Pulmonary artery endothelial cell (primary cell): ENCODE measurements around the gene SAP25. TPM values are rescaled to one million over a fixed set of nuclear protein-coding genes. Genes with fewer than 3 reads are reported as not detected.
"Not testable (repeated sequence)": the region's sequence is repeated elsewhere in the genome, so short reads cannot be mapped to it uniquely, and the experiment has no call there.

Source experiments
- DNase-seq: peaks from one replicate; pipeline ENCODE4 v3.0.0-alpha.2; 2011; ENCODE audit warnings: low read depth, low spot score
- total RNA-seq: library from RNA; depleted of rRNA; stranded (reverse); fragments of >200 nt; gene quantifications from 2 replicates; pipeline ENCODE4 v1.2.3, GENCODE V29; 2014

The SAP25 gene
- total RNA-seq, 1 donor from 2014 or later = not detected

GRCh38 chr7:100538654-100539435 lies 34.9 kb downstream of the SAP25 start, which contains the start of gene AGFG2:
Gene AGFG2, plus strand, starts transcription at chr7:100539203. Its CDS starts 144 bp downstream, at chr7:100539347.
- peak; percentile 99 for DNase-seq

- DNase-seq = no peak
Measured at GRCh38 chr7:100538348-100538653, 35.4 kb downstream of the SAP25 start.

- DNase-seq = not testable (repeated sequence)
Measured at GRCh38 chr7:100536695-100537094, 37.0 kb downstream of the SAP25 start.

GRCh38 chr7:100535982-100536381 lies 37.7 kb downstream of the SAP25 start:
- not testable (repeated sequence) for DNase-seq

- no peak for DNase-seq
Measured at GRCh38 chr7:100532165-100533022, 41.3 kb downstream of the SAP25 start.

- DNase-seq = not testable (repeated sequence)
Measured at GRCh38 chr7:100528108-100528866, 45.4 kb downstream of the SAP25 start.

GRCh38 chr7:100523192-100523591 lies 50.5 kb downstream of the SAP25 start:
- not testable (repeated sequence) for DNase-seq

Other genes starting within 250 kb of the SAP25 start
- gene PILRB, start 215.8 kb downstream of the SAP25 start, total RNA-seq = 3.4 and 10.8 TPM in 2 replicates
- 0.13 TPM in 1 of 2 replicates, not detected in the other for gene PILRA, start 200.4 kb downstream of the SAP25 start, total RNA-seq
- gene ZCWPW1, start 145.2 kb downstream of the SAP25 start, total RNA-seq = 0.42 and 0.53 TPM in 2 replicates
- 48.3 and 50.6 TPM in 2 replicates for gene MEPCE, start 144.1 kb downstream of the SAP25 start, total RNA-seq
- gene PPP1R35, start 137.4 kb downstream of the SAP25 start, total RNA-seq = 26.1 and 30.5 TPM in 2 replicates
- gene SPACDR, start 109.6 kb downstream of the SAP25 start, total RNA-seq = 1.2 TPM in 2 replicates
- gene TSC22D4, start 94.7 kb downstream of the SAP25 start, total RNA-seq = 31.1 and 35.0 TPM in 2 replicates
- 2.0 and 4.2 TPM in 2 replicates for gene NYAP1, start 90.0 kb downstream of the SAP25 start, total RNA-seq
- 27.1 and 36.5 TPM in 2 replicates for gene AGFG2, start 34.7 kb downstream of the SAP25 start, total RNA-seq
- 7.3 and 9.6 TPM in 2 replicates for gene LRCH4, start 12.2 kb upstream of the SAP25 start, total RNA-seq
- 0.07 and 0.74 TPM in 2 replicates for gene FBXO24, start 12.4 kb upstream of the SAP25 start, total RNA-seq
- 0.35 and 0.53 TPM in 2 replicates for gene PCOLCE, start 28.5 kb upstream of the SAP25 start, total RNA-seq
- gene MOSPD3, start 38.6 kb upstream of the SAP25 start, total RNA-seq = 4.3 and 4.6 TPM in 2 replicates
- 0.33 and 0.85 TPM in 2 replicates for gene TFR2, start 67.7 kb upstream of the SAP25 start, total RNA-seq
- gene ACTL6B, start 82.5 kb upstream of the SAP25 start, total RNA-seq = not detected in 2 replicates
- 90.3 and 115 TPM in 2 replicates for gene GNB2, start 99.8 kb upstream of the SAP25 start, total RNA-seq
- gene GIGYF1, start 120.3 kb upstream of the SAP25 start, total RNA-seq = 15.8 TPM in 2 replicates
- gene POP7, start 132.2 kb upstream of the SAP25 start, total RNA-seq = 54.5 and 54.6 TPM in 2 replicates
- gene EPO, start 146.6 kb upstream of the SAP25 start, total RNA-seq = not detected in 2 replicates
- not detected in 2 replicates for gene ZAN, start 159.7 kb upstream of the SAP25 start, total RNA-seq